Chondrocyte (in vitro differentiated cells): ENCODE measurements around the gene TMPRSS3. TPM values are rescaled to one million over a fixed set of nuclear protein-coding genes. Genes with fewer than 3 reads are reported as not detected.

ENCODE experiments used
- DNase-seq: peaks from one replicate; pipeline ENCODE4 v3.0.0; 2021; ENCODE audit warnings: mixed read lengths, low spot score
- H3K27ac Mint-ChIP-seq: one replicate; pipeline ENCODE4 v1.8.0; 2021; ENCODE audit warnings: mild to moderate bottlenecking, moderate library complexity, mixed read lengths; ENCODE audit not compliant: unreplicated experiment
- H3K27me3 Mint-ChIP-seq: 2 replicates; pipeline ENCODE4 v1.8.0; 2021; ENCODE audit warnings: low read depth, mixed read lengths
- H3K36me3 Mint-ChIP-seq: 2 replicates; pipeline ENCODE4 v1.8.0; 2021; ENCODE audit warnings: low read depth, mixed read lengths
- H3K4me1 Mint-ChIP-seq: 2 replicates; pipeline ENCODE4 v1.8.0; 2021; ENCODE audit warnings: low read depth, mild to moderate bottlenecking, mixed read lengths
- H3K4me3 Mint-ChIP-seq: one replicate; pipeline ENCODE4 v1.8.0; 2021; ENCODE audit warnings: mild to moderate bottlenecking, moderate library complexity, mixed read lengths; ENCODE audit not compliant: unreplicated experiment
- H3K9me3 Mint-ChIP-seq: 2 replicates; pipeline ENCODE4 v1.8.0; 2021; ENCODE audit warnings: low read depth, mixed read lengths
- total RNA-seq: library from RNA; stranded (reverse); gene quantifications from 3 replicates; pipeline ENCODE4 v1.2.1, GENCODE V29; 2021
- TF ChIP-seq, protein P1 (sequence below): fragments of 200-600 bp; sonication (generic); IDR thresholded peaks from 2 replicates; pipeline ENCODE4 v1.5.0; 2021; ENCODE audit warnings: antibody characterized with exemption, mild to moderate bottlenecking, moderate library complexity

TMPRSS3 gene
- total RNA-seq, 1 donor from 2014 or later: not detected

DNA sequence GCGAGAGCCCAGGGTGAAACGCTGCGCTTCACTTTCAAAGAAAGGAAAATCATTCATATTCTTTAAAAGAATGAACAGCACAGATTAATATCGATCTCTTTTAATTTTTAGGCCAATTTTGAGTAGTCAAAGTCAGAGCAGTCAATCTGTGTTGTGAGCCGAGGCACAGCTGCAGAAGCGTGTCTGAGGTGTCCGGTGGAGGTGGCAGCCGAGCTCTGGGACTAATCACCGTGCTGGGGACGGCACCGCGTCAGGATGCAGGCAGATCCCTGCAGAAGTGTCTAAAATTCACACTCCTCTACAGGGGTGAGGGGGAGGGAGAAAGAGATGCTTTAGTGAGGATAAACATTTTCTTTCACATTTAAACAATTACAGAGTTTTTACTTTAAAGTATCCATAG is 33.7 kb downstream of the TMPRSS3 start:
- no peak overlapping the region for H3K4me3 Mint-ChIP-seq
- no peak overlapping the region for H3K27ac Mint-ChIP-seq
- H3K27me3 Mint-ChIP-seq: peaks cover 34% of the 10 kb centered on the region
- no peaks in the 10 kb centered on the region for H3K36me3 Mint-ChIP-seq
- DNase-seq: peak; percentile 58
- H3K9me3 Mint-ChIP-seq: no peaks in the 10 kb centered on the region
- no peaks in the 10 kb centered on the region for H3K4me1 Mint-ChIP-seq
- TF ChIP-seq, protein P1, sequence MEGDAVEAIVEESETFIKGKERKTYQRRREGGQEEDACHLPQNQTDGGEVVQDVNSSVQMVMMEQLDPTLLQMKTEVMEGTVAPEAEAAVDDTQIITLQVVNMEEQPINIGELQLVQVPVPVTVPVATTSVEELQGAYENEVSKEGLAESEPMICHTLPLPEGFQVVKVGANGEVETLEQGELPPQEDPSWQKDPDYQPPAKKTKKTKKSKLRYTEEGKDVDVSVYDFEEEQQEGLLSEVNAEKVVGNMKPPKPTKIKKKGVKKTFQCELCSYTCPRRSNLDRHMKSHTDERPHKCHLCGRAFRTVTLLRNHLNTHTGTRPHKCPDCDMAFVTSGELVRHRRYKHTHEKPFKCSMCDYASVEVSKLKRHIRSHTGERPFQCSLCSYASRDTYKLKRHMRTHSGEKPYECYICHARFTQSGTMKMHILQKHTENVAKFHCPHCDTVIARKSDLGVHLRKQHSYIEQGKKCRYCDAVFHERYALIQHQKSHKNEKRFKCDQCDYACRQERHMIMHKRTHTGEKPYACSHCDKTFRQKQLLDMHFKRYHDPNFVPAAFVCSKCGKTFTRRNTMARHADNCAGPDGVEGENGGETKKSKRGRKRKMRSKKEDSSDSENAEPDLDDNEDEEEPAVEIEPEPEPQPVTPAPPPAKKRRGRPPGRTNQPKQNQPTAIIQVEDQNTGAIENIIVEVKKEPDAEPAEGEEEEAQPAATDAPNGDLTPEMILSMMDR: no peak

DNA sequence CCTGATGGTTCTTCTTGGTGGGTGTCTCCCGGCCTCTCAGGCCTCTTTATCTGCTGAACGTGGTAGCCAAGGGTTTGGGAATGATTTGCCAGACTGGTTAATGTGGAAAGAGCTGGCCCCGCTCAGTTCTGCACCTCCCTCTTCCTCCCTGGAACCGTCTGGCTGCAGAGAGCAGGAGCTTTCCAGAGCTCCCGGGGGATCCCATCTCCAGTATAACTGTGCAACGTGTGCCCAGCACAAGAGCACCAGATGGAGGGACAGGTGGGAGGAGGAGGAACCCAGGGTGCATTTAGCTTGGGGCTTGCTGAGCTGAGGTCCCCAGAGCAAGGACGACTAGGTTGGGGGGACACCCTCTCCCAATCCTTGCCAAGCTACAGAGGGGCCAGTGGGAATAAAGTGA is 34.6 kb downstream of the TMPRSS3 start:
- no peaks in the 10 kb centered on the region for H3K36me3 Mint-ChIP-seq
- H3K4me1 Mint-ChIP-seq: no peaks in the 10 kb centered on the region
- no peak overlapping the region for H3K4me3 Mint-ChIP-seq
- DNase-seq: peak; percentile 34
- TF ChIP-seq, protein P1: no peak
- no peak overlapping the region for H3K27ac Mint-ChIP-seq
- no peaks in the 10 kb centered on the region for H3K9me3 Mint-ChIP-seq
- peaks cover 34% of the 10 kb centered on the region for H3K27me3 Mint-ChIP-seq

DNA sequence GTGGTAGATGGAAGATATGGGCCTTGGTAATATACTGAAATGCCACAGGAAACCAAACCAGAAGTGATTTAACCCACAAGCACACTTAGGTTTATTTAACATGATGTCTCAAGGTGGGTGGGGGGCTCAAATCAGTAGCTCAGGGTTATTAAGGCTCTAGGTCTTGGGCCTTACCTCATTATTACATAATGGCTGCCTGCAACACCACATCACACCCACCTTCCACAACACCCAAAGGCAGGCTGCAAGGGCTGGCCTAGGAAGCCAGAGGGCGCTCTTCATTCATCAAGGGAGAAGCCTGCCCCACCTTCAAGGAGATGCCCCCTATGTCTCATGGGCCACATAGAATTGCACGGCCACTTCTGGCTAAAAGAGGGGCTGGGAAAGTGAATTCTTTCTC is 35.5 kb downstream of the TMPRSS3 start:
- H3K4me1 Mint-ChIP-seq: no peaks in the 10 kb centered on the region

DNA sequence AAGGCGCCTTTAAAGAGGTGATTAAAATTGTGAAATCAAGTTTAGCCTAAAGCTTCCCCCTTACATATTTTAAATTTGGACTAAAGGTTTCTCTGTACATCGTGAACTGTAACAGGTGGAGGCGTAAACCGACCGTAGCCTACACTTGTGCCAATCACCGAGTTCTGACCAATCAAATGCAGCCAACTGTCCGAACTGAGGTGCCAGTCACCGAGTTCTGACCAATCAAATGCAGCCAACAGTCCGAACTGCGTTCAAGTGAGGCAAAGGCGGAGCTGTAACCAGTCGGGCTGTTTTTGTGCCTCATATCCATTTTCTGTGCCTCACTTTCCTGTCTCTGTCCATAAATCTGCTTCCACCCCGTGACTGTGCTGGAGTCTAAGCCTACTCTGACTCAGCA is 36.9 kb downstream of the TMPRSS3 start:
- H3K36me3 Mint-ChIP-seq: no peaks in the 10 kb centered on the region
- H3K9me3 Mint-ChIP-seq: peaks cover 14% of the 10 kb centered on the region
- peaks cover 31% of the 10 kb centered on the region for H3K27me3 Mint-ChIP-seq
- DNase-seq: no peak
- no peak overlapping the region for H3K27ac Mint-ChIP-seq
- TF ChIP-seq, protein P1: no peak
- no peak overlapping the region for H3K4me3 Mint-ChIP-seq
- H3K4me1 Mint-ChIP-seq: no peaks in the 10 kb centered on the region

More for the DNA sequence above, 35.5 kb downstream of the TMPRSS3 start:
- no peak overlapping the region for H3K27ac Mint-ChIP-seq
- TF ChIP-seq, protein P1: peak; percentile 21
- no peak overlapping the region for H3K4me3 Mint-ChIP-seq
- peaks cover 37% of the 10 kb centered on the region for H3K27me3 Mint-ChIP-seq
- peaks cover 5% of the 10 kb centered on the region for H3K9me3 Mint-ChIP-seq
- DNase-seq: no peak
- no peaks in the 10 kb centered on the region for H3K36me3 Mint-ChIP-seq

DNA sequence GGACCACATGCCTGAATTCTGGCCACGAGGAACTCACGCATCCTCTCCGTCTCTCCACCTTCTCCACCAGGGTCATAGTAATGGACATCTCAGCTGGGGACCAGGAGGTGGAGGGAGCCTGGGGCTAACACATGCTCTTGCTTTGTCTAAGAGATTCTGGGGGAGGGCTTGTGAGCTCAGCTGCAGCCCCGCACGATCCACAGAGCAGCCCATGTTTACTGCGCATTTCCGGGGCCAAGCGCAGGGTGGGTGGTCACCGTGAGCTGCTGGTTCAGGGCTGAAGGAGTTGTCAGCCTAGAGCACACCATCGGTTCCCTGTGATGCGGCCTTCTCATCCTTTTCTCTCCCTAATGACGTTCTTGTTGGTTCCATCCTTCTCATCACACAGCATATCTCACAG is 37.6 kb downstream of the TMPRSS3 start:
- DNase-seq: no peak
- Mint-ChIP-seq H3K27ac (no peak overlapping the region), H3K9me3 (peaks cover 19% of the 10 kb centered on the region), H3K27me3 (peaks cover 35% of the 10 kb centered on the region), H3K4me1 (no peaks in the 10 kb centered on the region), H3K4me3 (no peak overlapping the region), H3K36me3 (no peaks in the 10 kb centered on the region)
- TF ChIP-seq, protein P1: no peak
